Neuron (in vitro differentiated cells): ENCODE measurements around the gene EXOSC7.

Experiments used
- H2AFZ ChIP-seq: one replicate; pipeline ENCODE4 v1.6.1; 2013; ENCODE audit warnings: low read depth, mild to moderate bottlenecking, inconsistent platforms, low read length, moderate library complexity
- H3K27me3 ChIP-seq: one replicate; pipeline ENCODE4 v1.6.1; 2013; ENCODE audit warnings: low read length; ENCODE audit not compliant: insufficient read depth
- H3K36me3 ChIP-seq: one replicate; pipeline ENCODE4 v1.6.1; 2013; ENCODE audit warnings: low read length; ENCODE audit not compliant: insufficient read depth
- H3K4me1 ChIP-seq: one replicate; pipeline ENCODE4 v1.6.1; 2013; ENCODE audit warnings: low read length; ENCODE audit not compliant: insufficient read depth
- H3K4me3 ChIP-seq: 2 replicates; pipeline ENCODE4 v1.5.1; 2013; ENCODE audit warnings: mild to moderate bottlenecking, low read length, moderate library complexity
- H3K9me3 ChIP-seq: one replicate; pipeline ENCODE4 v1.6.1; 2013; ENCODE audit warnings: low read length

Gene EXOSC7

DNA sequence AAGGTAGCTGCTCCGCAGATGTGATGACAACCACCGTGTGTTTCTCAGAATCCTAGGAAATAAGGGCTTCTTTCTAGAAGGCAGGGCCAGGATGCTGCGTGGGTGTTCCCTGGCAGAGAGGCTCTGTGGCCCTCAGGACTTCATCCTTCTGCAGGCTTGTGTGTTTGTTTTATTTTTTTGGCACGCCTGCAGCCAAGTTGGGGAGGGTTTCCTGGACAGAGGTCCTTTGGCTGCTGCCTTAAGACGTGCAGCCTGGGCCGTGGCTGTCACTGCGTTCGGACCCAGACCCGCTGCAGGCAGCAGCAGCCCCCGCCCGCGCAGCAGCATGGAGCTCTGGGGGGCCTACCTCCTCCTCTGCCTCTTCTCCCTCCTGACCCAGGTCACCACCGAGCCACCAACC lies 50.0 kb downstream of the EXOSC7 start, which contains the start of gene CLEC3B:
CLEC3B (plus strand) TSS at position 266 of the 400 bp plus-strand sequence; CDS start at position 326, 60 bp downstream.
- Histone ChIP-seq H3K27me3 (no peaks in the 10 kb centered on the region), H3K36me3 (no peaks in the 10 kb centered on the region), H3K9me3 (no peaks in the 10 kb centered on the region), H3K4me3 (no peak within 1 kb of the TSS), H3K4me1 (peaks cover 15% of the 10 kb centered on the region), H2AFZ (no peak within 1 kb of the TSS)

GRCh38 chr3:45026957-45027356 lies 50.9 kb downstream of the EXOSC7 start:
- peaks cover 15% of the 10 kb centered on the region for H3K4me1 ChIP-seq
- H3K27me3 ChIP-seq: no peaks in the 10 kb centered on the region
- no peak overlapping the region for H3K4me3 ChIP-seq
- H2AFZ ChIP-seq: no peak overlapping the region
- no peaks in the 10 kb centered on the region for H3K36me3 ChIP-seq
- H3K9me3 ChIP-seq: no peaks in the 10 kb centered on the region

DNA sequence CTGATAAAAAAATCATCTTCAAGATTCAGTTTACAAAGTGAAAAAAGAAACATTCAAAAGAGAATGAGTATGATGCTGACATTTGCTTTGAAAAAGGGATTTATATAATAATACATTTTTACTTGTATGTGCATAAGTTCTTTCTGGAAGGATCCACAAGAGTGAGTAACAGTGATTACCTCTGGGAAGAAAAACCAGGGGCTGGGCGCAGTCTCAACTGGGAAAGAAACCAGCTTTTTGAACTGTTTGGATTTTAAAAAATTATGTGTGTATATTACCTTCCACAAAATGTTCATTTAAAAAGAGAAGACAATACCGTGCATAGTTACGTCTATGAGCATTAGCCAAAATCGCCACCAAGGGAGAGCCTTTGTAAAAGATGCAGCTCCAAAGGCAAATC lies 51.4 kb downstream of the EXOSC7 start:
- H2AFZ ChIP-seq: no peak overlapping the region
- H3K9me3 ChIP-seq: no peaks in the 10 kb centered on the region
- no peaks in the 10 kb centered on the region for H3K27me3 ChIP-seq
- peaks cover 15% of the 10 kb centered on the region for H3K4me1 ChIP-seq
- H3K36me3 ChIP-seq: no peaks in the 10 kb centered on the region
- no peak overlapping the region for H3K4me3 ChIP-seq

DNA sequence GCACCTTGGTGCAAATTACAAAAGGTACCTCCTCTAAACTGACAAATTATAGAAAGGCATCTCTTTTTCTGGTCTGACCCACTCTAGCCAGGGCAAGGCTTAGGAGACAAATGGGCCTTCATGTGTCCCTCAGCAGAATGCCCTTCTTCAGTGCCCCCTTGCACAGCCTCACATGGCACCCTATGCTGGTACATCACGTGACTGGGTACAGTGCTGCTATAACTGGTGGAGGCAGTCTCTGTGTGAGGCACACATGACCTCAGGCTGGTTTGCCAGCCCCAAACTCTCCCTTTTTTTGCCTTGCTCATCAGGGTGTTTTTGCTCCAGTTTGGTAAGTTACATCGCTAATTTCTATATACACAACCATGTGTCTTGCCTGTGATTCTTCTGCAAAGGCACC lies 53.2 kb downstream of the EXOSC7 start:
- H2AFZ ChIP-seq: no peak overlapping the region
- H3K4me3 ChIP-seq: no peak overlapping the region
- H3K36me3 ChIP-seq: no peaks in the 10 kb centered on the region
- no peaks in the 10 kb centered on the region for H3K9me3 ChIP-seq
- H3K4me1 ChIP-seq: peaks cover 15% of the 10 kb centered on the region
- peaks cover 3% of the 10 kb centered on the region for H3K27me3 ChIP-seq

DNA sequence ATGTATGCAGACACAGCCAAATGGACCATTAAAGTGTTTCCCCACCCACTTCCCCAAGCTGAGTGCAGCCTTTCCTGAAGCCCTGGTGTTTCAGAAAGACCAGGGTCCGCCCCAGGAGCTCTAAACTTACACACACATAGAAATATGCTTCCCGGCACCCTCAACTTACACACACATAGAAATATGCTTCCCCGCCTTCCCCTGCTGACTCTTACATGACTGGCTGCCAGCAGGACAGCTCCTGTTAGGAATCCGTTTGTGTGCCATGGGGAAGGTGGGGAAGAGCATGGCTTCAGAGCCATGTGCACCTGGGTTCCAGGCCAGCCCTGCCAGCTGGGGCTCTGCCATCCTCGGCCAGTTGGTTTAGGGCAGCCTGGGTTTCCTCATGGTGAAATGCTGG lies 53.6 kb downstream of the EXOSC7 start:
- Histone ChIP-seq H3K9me3 (no peaks in the 10 kb centered on the region), H2AFZ (no peak overlapping the region), H3K4me3 (no peak overlapping the region), H3K27me3 (peaks cover 3% of the 10 kb centered on the region), H3K36me3 (no peaks in the 10 kb centered on the region), H3K4me1 (peaks cover 15% of the 10 kb centered on the region)

GRCh38 chr3:45031531-45031930 lies 55.5 kb downstream of the EXOSC7 start:
- Histone ChIP-seq H3K4me1 (peaks cover 18% of the 10 kb centered on the region), H3K27me3 (peaks cover 3% of the 10 kb centered on the region), H2AFZ (no peak overlapping the region), H3K36me3 (no peaks in the 10 kb centered on the region), H3K4me3 (no peak overlapping the region), H3K9me3 (no peaks in the 10 kb centered on the region)

- Histone ChIP-seq H3K27me3 (peaks cover 3% of the 10 kb centered on the region), H2AFZ (no peak overlapping the region), H3K36me3 (no peaks in the 10 kb centered on the region), H3K9me3 (no peaks in the 10 kb centered on the region), H3K4me3 (no peak overlapping the region), H3K4me1 (peaks cover 12% of the 10 kb centered on the region)
These were observed 56.1 kb downstream of the EXOSC7 start for GRCh38 chr3:45032113-45032512.

GRCh38 chr3:45033791-45034190 lies 57.7 kb downstream of the EXOSC7 start:
- peaks cover 3% of the 10 kb centered on the region for H3K27me3 ChIP-seq
- no peaks in the 10 kb centered on the region for H3K36me3 ChIP-seq
- no peak overlapping the region for H3K4me3 ChIP-seq
- H3K4me1 ChIP-seq: peaks cover 3% of the 10 kb centered on the region
- H2AFZ ChIP-seq: no peak overlapping the region
- no peaks in the 10 kb centered on the region for H3K9me3 ChIP-seq

DNA sequence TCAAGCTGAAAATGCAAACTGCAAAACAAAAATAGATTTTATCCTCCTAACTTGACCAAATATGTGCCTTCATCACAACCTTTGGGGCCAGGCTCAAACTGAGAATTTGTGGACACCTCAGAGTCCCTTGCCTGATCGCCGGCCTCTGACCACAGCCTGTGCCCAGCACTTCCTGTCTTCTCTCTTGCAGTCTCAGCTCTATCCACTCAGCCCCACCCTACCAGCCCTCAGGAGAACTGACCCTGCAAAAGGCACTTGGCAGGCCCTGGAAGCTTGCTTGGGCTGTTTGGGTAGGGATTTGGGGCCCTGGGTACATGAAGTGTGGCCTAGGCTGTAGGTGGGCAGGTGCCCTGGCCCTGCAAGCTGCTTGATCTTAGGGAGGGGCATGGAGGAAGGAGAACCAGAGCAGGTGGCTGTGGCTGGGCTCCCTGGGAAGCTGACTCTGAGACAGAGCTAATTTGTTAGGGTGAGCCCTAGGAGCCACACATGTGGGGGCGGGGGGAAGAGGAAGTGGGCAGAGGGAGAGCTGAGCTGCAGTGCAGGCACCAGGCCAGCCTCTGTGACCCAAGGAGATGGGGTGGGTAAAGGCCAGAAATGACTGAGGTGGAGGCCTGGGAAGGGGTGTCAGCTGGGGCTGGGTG lies 58.7 kb downstream of the EXOSC7 start:
- Histone ChIP-seq H2AFZ (no peak overlapping the region), H3K9me3 (no peaks in the 10 kb centered on the region), H3K36me3 (no peaks in the 10 kb centered on the region), H3K27me3 (peaks cover 3% of the 10 kb centered on the region), H3K4me1 (peaks cover 3% of the 10 kb centered on the region), H3K4me3 (no peak overlapping the region)

DNA sequence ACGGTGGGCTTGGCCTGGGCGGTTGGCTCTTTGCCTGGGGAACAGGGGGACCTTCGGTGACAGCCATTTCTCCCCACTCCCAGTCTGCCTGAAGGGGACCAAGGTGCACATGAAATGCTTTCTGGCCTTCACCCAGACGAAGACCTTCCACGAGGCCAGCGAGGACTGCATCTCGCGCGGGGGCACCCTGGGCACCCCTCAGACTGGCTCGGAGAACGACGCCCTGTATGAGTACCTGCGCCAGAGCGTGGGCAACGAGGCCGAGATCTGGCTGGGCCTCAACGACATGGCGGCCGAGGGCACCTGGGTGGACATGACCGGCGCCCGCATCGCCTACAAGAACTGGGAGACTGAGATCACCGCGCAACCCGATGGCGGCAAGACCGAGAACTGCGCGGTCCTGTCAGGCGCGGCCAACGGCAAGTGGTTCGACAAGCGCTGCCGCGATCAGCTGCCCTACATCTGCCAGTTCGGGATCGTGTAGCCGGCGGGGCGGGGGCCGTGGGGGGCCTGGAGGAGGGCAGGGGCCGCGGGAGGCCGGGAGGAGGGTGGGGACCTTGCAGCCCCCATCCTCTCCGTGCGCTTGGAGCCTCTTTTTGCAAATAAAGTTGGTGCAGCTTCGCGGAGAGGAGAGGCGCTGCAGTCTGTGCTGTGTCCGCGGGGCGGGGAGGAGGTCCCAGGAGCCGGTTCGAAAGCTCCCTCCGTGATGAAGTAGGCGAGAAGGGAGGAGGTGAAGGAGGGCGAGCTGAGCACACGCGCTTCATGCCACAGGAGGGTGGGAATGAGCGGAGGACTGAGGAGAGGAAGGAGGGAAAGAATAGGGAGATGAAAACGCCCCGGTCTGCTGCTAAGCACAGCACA lies 59.6 kb downstream of the EXOSC7 start:
- H3K27me3 ChIP-seq: peaks cover 3% of the 10 kb centered on the region
- H3K36me3 ChIP-seq: no peaks in the 10 kb centered on the region
- no peaks in the 10 kb centered on the region for H3K9me3 ChIP-seq
- H3K4me1 ChIP-seq: peaks cover 3% of the 10 kb centered on the region
- no peak overlapping the region for H2AFZ ChIP-seq
- no peak overlapping the region for H3K4me3 ChIP-seq

DNA sequence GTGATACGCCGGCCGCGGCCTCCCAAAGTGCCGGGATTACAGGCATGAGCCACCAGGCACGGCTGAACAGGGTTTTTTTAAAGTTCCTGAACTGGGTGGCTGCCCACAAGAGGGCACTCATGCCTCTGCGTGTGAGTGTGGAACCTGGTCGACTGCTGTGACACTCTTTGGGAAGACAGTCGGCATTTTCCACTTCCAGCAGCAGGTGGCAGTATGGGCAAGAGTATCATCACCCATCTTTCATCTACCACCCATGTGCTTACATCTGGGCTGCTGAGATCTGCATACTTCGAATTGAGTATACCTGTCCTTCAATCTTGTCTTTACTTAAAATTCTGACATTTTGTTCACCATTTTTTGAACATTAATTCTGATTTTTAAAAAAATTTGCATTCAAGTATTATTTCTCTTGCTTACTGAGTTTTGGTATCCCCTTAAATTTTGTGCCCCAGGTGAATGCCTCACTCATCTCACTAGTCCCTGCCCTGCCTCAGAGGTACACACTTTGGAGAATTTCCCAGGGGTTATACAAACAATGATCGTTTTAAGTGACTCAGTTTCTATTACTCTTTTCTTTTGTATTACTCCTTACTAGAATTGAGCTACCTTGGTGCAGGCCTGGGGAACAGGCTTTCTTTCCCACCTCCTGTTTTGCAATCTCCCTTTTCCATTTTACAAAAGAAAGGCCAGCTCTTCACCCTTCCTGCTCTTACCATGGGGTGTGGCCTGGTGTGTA lies 61.8 kb downstream of the EXOSC7 start:
- H3K36me3 ChIP-seq: no peaks in the 10 kb centered on the region
- H3K9me3 ChIP-seq: no peaks in the 10 kb centered on the region
- H3K4me3 ChIP-seq: no peak overlapping the region
- H3K27me3 ChIP-seq: peaks cover 3% of the 10 kb centered on the region
- H3K4me1 ChIP-seq: peaks cover 3% of the 10 kb centered on the region
- H2AFZ ChIP-seq: no peak overlapping the region

GRCh38 chr3:45041666-45042065 lies 65.6 kb downstream of the EXOSC7 start:
- Histone ChIP-seq H3K4me3 (no peak overlapping the region), H3K4me1 (no peaks in the 10 kb centered on the region), H3K9me3 (no peaks in the 10 kb centered on the region), H3K36me3 (no peaks in the 10 kb centered on the region), H2AFZ (no peak overlapping the region), H3K27me3 (no peaks in the 10 kb centered on the region)

- Histone ChIP-seq H3K36me3 (no peaks in the 10 kb centered on the region), H3K9me3 (no peaks in the 10 kb centered on the region), H3K27me3 (no peaks in the 10 kb centered on the region), H3K4me3 (no peak overlapping the region), H3K4me1 (no peaks in the 10 kb centered on the region), H2AFZ (no peak overlapping the region)
These were observed 66.1 kb downstream of the EXOSC7 start for GRCh38 chr3:45042162-45042561.
